HG03025 (cell line): Measurements from ENCODE around the gene HS1BP3.

Experiments used
- ATAC-seq: cut with Tn5 transposase; IDR thresholded peaks from one replicate; pipeline ENCODE4 v1.9.1; 2021; ENCODE audit warnings: mild to moderate bottlenecking, moderate library complexity; ENCODE audit not compliant: unreplicated experiment, low FRiP score

Gene HS1BP3

GRCh38 chr2:20650877-20651730 lies at the start of gene HS1BP3:
HS1BP3 (minus strand) TSS chr2:20651098; CDS start chr2:20651063, 35 bp downstream.
- ATAC-seq, result peak; percentile 97

GRCh38 chr2:20698916-20699613 lies 48.2 kb upstream of the HS1BP3 start:
- no peak for ATAC-seq

GRCh38 chr2:20697322-20697934 lies 46.5 kb upstream of the HS1BP3 start:
- ATAC-seq, result no peak

- ATAC-seq, result no peak
These were observed 45.5 kb upstream of the HS1BP3 start for GRCh38 chr2:20696366-20696765.

GRCh38 chr2:20693317-20693716 lies 42.4 kb upstream of the HS1BP3 start:
- ATAC-seq, result no peak

- ATAC-seq, result no peak
These were observed 41.2 kb upstream of the HS1BP3 start for GRCh38 chr2:20692081-20692480.

- ATAC-seq, result no peak
These were observed 40.3 kb upstream of the HS1BP3 start for GRCh38 chr2:20691076-20691734.

- no peak for ATAC-seq
These were observed 38.7 kb upstream of the HS1BP3 start for GRCh38 chr2:20689428-20690264.

GRCh38 chr2:20687260-20687832 lies 36.4 kb upstream of the HS1BP3 start:
- ATAC-seq, result no peak

- no peak for ATAC-seq
These were observed 33.7 kb upstream of the HS1BP3 start for GRCh38 chr2:20684581-20685063.

- ATAC-seq, result no peak
These were observed 31.4 kb upstream of the HS1BP3 start for GRCh38 chr2:20682167-20682920.

GRCh38 chr2:20680744-20681375 lies 30.0 kb upstream of the HS1BP3 start:
- ATAC-seq, result no peak

GRCh38 chr2:20678780-20679179 lies 27.9 kb upstream of the HS1BP3 start:
- no peak for ATAC-seq

- no peak for ATAC-seq
These were observed 27.1 kb upstream of the HS1BP3 start for GRCh38 chr2:20678086-20678395.

GRCh38 chr2:20677301-20678085 lies 26.6 kb upstream of the HS1BP3 start:
- ATAC-seq, result peak; percentile 31

- ATAC-seq, result peak; percentile 65
These were observed 25.7 kb upstream of the HS1BP3 start for GRCh38 chr2:20676353-20677215.
